Stimulated activated naive CD8-positive, alpha-beta T cell treated with anti-CD3 and anti-CD28 coated beads, Interleukin-15, amount 100 ng/mL, for 72 hours (primary cell): ENCODE data around the gene CUX1.
A peak's percentile ranks its signal among the peaks of the same experiment; 100 is the strongest.
"Not testable (repeated sequence)": the region's sequence is repeated elsewhere in the genome, so short reads cannot be mapped to it uniquely, and the experiment has no call there.

ENCODE experiments used
- ATAC-seq: fragments of 150-1000 bp; cut with Tn5 transposase; 2 replicates; pipeline ENCODE4 v1.10.0; 2021; ENCODE audit warnings: mild to moderate bottlenecking, moderate library complexity
- DNase-seq, 2 donors: peaks; one replicate each; pipeline ENCODE4 v3.0.0; 2021 to 2022
- H3K27ac Mint-ChIP-seq, 2 donors: one replicate each; pipeline ENCODE4 v1.8.0; 2022; ENCODE audit warnings: mild to moderate bottlenecking in 2 of 2, mixed read lengths in 2 of 2, moderate library complexity in 2 of 2
- H3K27me3 Mint-ChIP-seq: one replicate; pipeline ENCODE4 v1.8.0; 2022; ENCODE audit warnings: mixed read lengths
- H3K4me1 Mint-ChIP-seq: one replicate; pipeline ENCODE4 v1.8.0; 2022; ENCODE audit warnings: mild to moderate bottlenecking, mixed read lengths
- H3K4me3 Mint-ChIP-seq, 2 donors: one replicate each; pipeline ENCODE4 v1.8.0; 2022; ENCODE audit warnings: mild to moderate bottlenecking in 2 of 2, mixed read lengths in 2 of 2, moderate library complexity in 1 of 2
- H3K9me3 Mint-ChIP-seq, 2 donors: one replicate each; pipeline ENCODE4 v1.8.0; 2022; ENCODE audit warnings: mixed read lengths in 2 of 2

The CUX1 gene

DNA sequence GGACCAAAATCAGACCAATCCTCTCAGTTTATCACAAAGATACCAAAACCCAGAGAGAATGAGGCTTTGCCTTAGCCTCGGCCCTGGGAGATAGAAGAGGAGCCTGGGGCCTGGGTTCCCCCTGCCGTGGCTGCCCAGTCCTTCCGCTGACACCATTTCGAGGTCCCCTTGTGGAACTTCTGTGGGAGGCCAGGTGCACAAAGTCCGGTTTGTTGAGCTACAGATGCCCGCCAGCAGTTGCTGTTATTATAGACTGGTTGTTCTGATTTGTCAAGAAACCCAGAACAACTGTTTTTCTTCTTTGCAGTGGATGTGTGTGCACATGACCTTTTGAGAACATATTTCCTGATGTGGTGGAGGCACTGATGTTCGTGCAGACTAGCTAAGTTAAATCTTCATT is 47.6 kb downstream of the CUX1 start:
- Mint-ChIP-seq H3K27me3 (no peaks in the 10 kb centered on the region), H3K27ac (no peak overlapping the region), H3K4me1 (peaks cover 39% of the 10 kb centered on the region), H3K9me3 (no peaks in the 10 kb centered on the region), H3K4me3 (no peak overlapping the region)
- DNase-seq: no peak
- ATAC-seq: no peak

DNA sequence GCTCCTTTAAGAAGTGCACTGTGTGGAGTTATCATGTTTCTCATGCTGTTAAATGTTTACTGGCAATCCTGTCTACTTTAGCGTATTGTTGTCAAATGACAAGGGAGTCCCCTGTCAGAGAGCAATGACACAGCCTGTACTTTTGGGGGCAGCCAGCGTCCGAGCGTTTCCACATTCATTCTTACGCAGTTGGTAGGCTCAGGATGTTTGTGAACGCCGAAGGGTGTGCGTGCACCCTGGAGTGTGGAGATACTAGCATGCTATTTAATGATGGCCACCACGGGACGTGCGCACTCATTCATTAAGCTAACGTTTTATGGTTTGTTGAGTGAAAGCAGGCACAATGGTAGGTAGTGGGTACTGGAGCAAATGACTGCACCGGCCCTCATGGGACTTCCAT is 48.0 kb downstream of the CUX1 start:
- H3K4me1 Mint-ChIP-seq: peaks cover 43% of the 10 kb centered on the region
- DNase-seq (no peak), ATAC-seq (no peak)
- no peak overlapping the region for H3K27ac Mint-ChIP-seq
- no peaks in the 10 kb centered on the region for H3K9me3 Mint-ChIP-seq
- H3K27me3 Mint-ChIP-seq: no peaks in the 10 kb centered on the region
- H3K4me3 Mint-ChIP-seq: no peak overlapping the region

DNA sequence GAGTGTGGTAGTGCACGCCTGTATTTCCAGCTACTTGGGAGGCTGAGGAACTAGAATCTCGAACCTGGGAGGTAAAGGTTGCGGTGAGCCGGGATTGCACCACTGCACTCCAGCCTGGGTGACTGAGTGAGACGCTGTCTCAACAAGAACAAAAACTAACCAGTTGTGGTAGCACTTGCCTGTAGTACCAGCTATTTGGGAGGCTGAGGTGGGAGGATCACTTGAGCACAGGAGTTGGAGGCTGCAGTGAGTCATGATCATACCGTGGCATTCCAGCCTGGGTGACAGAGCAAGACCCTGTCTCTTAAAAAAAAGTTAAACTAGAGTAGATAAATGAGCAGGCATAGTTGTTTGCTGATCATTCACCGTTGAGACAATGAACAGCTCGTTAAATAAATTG is 48.9 kb downstream of the CUX1 start:
- peaks cover 48% of the 10 kb centered on the region for H3K4me1 Mint-ChIP-seq
- no peak for ATAC-seq

DNA sequence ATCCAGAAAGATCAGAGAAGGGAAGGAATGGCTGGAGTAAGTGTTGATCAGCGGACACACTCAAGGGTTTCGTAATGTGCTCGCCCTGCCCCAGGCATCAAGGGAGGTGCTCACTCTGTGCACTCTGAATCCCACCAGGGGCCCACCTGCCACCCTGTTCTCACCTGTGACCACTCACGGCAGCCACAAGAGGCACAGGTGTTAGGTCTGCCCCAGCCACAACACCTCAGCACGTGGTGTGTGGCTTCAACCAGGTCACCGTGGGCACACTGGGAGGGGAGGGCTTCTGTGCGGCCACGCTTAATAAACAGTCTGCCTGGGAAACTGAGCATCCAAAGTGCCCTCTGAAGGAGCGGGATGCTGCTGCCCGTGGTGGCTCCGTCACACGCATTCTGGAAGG is 49.8 kb downstream of the CUX1 start:
- ATAC-seq: no peak
- no peaks in the 10 kb centered on the region for H3K27me3 Mint-ChIP-seq
- no peak overlapping the region for H3K27ac Mint-ChIP-seq
- no peak overlapping the region for H3K4me3 Mint-ChIP-seq
- no peaks in the 10 kb centered on the region for H3K9me3 Mint-ChIP-seq
- DNase-seq: no peak
- peaks cover 48% of the 10 kb centered on the region for H3K4me1 Mint-ChIP-seq

More for the DNA sequence above, 48.9 kb downstream of the CUX1 start:
- no peaks in the 10 kb centered on the region for H3K27me3 Mint-ChIP-seq
- H3K9me3 Mint-ChIP-seq: no peaks in the 10 kb centered on the region
- no peak overlapping the region for H3K4me3 Mint-ChIP-seq
- no peak overlapping the region for H3K27ac Mint-ChIP-seq
- no peak for DNase-seq

DNA sequence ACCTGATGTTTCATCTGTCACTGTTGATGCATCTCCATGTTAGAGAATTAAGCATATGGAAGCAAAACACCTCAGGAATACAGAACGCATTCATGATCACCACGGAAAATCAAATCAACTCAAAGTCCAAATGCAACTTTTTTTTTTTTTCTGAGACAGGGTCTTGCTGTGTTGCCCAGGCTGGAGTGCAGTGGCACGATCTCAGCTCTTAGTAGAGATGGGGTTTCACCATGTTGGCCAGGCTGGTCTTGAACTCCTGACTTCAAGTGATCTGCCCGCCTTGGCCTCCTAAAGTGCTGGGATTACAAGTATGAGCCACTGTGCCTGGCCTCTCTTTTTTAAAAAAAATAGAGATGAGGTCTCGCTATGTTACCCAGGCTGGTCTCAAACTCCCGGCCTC is 50.3 kb downstream of the CUX1 start:
- not testable (repeated sequence) for ATAC-seq

DNA sequence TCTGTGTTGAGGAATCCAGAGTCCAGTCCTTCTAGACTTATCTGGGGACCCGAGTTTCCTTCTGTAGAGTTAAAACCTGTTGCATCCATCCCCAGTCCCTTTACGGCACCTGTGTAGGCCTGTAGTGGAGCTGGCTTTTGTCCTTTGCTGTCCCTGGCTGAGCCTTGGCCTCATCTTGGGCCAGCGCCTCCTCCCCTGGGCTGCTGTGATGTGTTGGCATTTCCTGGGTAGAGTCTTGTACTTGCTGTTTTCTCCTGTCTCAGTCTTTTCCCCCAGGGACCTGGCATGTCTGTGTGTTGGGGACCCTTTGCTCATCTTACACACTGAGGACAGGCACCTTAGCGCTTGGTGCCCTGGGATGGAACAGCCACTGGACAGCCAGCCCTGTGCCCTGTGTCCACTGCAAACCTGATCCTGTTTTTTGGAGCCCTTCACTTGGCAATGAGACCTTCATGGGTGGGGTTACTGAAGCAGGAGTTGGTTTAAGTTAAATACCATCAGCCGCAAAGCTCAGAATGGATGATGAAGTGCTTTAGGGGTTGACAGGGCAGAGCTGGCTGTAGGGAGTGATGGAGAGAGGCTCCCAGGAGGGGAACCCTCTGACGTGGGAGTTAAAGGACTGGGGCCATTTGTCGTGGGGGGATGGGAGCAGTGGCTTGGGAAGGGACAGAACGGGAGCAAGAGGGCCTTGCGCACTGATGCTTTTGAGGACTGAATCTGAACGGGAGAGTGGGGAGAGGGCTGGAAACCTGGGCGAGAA is 50.9 kb downstream of the CUX1 start:
- ATAC-seq (no peak), DNase-seq (no peak)
- Mint-ChIP-seq H3K27ac (no peak overlapping the region), H3K9me3 (no peaks in the 10 kb centered on the region), H3K4me3 (no peak overlapping the region), H3K27me3 (no peaks in the 10 kb centered on the region), H3K4me1 (peaks cover 48% of the 10 kb centered on the region)

More for the DNA sequence above, 50.3 kb downstream of the CUX1 start:
- not testable (repeated sequence) for H3K4me3 Mint-ChIP-seq, H3K27me3 Mint-ChIP-seq, DNase-seq, H3K27ac Mint-ChIP-seq, H3K9me3 Mint-ChIP-seq
- peaks cover 48% of the 10 kb centered on the region for H3K4me1 Mint-ChIP-seq

DNA sequence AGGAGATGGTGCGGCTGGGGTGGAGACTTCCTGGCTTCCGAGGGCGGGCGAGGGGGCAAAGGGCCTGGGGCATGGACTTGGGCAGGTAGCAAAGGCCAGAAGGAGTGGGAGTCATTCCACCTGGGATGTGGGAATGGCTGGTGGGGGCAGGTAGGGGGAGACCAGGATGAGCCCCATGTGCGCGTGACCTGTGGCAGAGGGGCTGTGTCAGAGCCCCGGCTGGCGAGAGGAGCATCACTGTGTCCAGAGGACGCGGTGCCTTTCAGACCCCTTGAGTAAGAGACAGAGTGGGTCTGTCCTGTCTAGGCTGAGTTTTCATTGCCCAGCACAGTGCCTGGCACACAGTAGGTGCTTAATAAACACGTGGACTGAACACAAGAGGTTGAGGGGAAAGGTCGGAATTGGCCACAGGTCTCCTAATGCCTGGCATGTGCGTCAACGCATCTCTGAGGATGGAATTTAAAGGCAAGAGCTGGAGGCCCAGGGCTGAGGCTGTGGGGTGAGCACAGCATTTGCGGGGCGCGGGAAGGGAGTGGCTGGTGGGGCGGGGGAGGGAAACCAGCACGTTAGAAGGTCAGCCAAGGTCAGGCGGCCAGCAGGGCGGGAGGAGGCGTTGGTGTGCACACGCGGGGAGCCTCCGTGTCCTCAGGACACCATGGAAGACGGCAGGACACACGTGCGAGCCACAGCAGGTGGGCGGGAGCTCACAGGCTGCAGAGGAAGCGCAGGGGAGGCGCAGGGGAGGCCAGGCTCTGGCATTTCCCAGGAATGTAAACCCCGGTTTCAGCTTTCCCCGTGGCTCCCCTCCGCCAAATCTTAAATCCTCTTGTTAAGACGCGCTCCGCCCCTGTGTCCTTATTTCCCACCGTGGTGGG is 51.8 kb downstream of the CUX1 start:
- ATAC-seq: no peak
- DNase-seq: no peak
- Mint-ChIP-seq H3K27ac (no peak overlapping the region), H3K4me1 (peaks cover 48% of the 10 kb centered on the region), H3K27me3 (no peaks in the 10 kb centered on the region), H3K4me3 (no peak overlapping the region), H3K9me3 (no peaks in the 10 kb centered on the region)

DNA sequence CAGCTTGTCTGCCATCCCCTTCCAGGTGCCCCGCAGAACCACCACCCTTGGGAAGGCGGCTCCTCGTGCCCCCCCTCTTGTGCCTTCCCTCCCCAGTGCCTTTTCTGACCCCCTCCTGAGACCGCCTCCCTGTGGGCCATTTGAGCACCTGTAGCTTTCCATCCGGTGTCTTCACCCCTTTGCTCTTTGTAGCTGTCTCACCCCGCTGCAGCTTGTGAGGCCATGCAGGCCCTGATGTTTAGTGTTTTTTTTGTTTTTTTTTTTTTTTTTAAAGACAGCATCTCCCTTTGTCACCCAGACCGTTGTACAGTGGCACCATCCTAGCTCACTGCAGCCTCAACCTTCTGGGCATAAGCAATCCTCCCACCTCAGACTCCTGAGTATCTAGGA is 52.5 kb downstream of the CUX1 start:
- H3K27ac Mint-ChIP-seq: peak overlapping the region; percentile 14 to 71
- H3K27me3 Mint-ChIP-seq: no peaks in the 10 kb centered on the region
- DNase-seq (no peak), ATAC-seq (no peak)
- peaks cover 48% of the 10 kb centered on the region for H3K4me1 Mint-ChIP-seq
- H3K9me3 Mint-ChIP-seq: no peaks in the 10 kb centered on the region
- no peak overlapping the region for H3K4me3 Mint-ChIP-seq

DNA sequence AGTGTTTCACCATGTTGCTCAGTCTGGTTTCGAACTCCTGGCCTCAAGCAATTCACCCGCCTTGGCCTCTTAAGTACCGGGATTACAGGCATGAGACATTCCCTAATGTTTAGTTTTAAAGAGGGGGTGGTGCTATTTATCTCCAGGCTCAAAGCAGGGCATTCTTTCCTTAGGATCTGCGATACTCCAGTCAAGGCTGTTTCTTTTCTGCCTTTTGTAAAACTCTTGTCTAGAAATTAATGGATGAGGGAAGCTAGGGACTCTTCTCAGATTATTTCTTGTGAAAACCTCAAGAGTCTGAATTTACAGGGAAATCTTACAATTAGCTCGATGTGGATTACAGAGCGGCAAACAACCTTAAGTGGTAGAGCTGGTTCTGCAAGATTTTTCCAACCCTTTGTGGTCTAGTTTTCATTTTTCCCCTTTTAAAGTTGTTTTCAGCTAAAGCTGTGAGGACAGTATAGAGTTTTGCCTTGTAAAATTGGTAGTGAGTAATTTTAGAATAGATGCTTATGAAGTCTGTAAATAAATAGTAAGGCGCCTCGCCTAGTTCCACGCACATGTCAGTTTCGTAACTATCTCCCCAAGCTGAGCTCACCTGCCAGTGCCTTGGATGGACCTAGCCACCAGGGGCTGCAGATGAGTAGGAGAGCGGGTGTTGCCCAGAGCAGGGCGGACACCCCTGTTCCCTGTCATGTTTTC is 53.1 kb downstream of the CUX1 start:
- Mint-ChIP-seq H3K4me3 (no peak overlapping the region), H3K27ac (peak overlapping the region in 1 of 2 donors; percentile 14)
- ATAC-seq: no peak

DNA sequence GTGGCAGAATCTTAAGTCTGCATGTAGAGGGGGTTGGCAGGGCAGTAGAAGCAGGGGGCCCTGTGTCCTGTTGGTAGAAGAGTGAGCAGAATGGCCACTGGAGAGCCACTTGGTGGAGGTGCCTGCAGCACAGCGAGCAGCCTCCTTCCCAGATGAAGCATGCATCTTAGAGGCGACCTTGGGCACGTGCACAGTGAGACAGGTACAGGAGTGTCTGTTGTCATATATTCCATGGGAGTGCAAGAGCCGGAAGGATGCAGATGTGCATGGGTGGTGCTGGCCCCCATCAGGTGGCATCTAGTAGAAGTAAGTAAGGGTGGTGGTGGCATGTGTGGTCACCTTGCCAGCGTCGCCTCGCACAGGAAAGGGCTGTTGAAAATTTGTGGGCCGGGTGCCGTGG is 53.9 kb downstream of the CUX1 start:
- no peaks in the 10 kb centered on the region for H3K27me3 Mint-ChIP-seq

More for the DNA sequence above, 53.1 kb downstream of the CUX1 start:
- no peak for DNase-seq
- no peaks in the 10 kb centered on the region for H3K27me3 Mint-ChIP-seq
- H3K4me1 Mint-ChIP-seq: peaks cover 43% of the 10 kb centered on the region
- no peaks in the 10 kb centered on the region for H3K9me3 Mint-ChIP-seq

DNA sequence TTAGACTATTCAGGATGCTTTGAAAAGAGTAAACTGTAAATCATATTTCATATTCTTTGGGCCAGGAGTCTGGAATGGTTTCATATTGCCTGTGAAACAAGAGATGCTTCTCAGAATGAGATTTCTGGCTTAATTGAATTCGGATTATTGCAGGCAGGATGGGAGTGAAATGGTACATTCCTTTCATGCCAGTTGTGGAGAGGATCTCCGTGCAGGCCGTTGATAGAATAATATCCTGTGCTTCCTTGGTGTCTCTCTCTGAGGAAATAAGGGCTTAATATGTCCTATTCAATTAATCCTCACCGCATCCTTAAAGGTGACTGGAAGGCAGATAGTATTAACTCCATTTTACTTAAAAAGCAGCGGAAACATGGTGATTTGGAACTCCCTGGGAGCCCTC is 56.6 kb downstream of the CUX1 start:
- H3K27ac Mint-ChIP-seq: no peak overlapping the region

More for the DNA sequence above, 53.9 kb downstream of the CUX1 start:
- H3K9me3 Mint-ChIP-seq: no peaks in the 10 kb centered on the region
- no peak overlapping the region for H3K27ac Mint-ChIP-seq
- DNase-seq: no peak
- H3K4me3 Mint-ChIP-seq: no peak overlapping the region
- H3K4me1 Mint-ChIP-seq: peaks cover 38% of the 10 kb centered on the region
- ATAC-seq: no peak

DNA sequence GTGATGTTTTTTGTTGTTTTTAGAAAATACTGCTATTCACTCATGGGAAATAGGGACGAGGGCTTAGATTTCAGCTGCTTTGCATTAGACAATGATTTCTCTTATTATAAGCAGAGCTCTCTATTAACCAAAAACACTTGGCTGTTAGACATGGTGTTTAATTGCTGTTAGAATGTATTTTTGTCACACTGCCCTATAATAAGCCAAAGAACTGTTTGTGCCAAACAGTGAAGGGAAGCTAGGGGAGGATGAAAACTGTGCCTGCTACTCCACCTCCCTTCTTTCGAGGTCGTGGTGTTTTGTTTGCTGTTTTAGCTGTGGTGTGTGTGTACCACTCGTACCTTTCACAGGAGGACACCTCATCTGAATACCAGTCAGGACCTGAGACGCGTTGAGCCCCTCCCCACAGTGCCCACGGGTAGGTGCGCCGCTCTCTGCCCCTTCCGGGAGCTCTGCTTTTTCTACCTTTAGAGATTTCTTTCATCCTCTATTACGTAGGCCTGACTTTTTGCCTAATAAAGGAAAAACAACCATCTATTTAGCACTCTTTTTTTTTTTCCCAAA is 57.9 kb downstream of the CUX1 start:
- no peak for DNase-seq
- Mint-ChIP-seq H3K4me1 (peaks cover 27% of the 10 kb centered on the region), H3K27ac (no peak overlapping the region), H3K4me3 (no peak overlapping the region), H3K9me3 (no peaks in the 10 kb centered on the region), H3K27me3 (no peaks in the 10 kb centered on the region)
- no peak for ATAC-seq

More for the DNA sequence above, 56.6 kb downstream of the CUX1 start:
- Mint-ChIP-seq H3K4me1 (peaks cover 27% of the 10 kb centered on the region), H3K4me3 (no peak overlapping the region), H3K27me3 (no peaks in the 10 kb centered on the region), H3K9me3 (no peaks in the 10 kb centered on the region)
- ATAC-seq: no peak
- DNase-seq: no peak

DNA sequence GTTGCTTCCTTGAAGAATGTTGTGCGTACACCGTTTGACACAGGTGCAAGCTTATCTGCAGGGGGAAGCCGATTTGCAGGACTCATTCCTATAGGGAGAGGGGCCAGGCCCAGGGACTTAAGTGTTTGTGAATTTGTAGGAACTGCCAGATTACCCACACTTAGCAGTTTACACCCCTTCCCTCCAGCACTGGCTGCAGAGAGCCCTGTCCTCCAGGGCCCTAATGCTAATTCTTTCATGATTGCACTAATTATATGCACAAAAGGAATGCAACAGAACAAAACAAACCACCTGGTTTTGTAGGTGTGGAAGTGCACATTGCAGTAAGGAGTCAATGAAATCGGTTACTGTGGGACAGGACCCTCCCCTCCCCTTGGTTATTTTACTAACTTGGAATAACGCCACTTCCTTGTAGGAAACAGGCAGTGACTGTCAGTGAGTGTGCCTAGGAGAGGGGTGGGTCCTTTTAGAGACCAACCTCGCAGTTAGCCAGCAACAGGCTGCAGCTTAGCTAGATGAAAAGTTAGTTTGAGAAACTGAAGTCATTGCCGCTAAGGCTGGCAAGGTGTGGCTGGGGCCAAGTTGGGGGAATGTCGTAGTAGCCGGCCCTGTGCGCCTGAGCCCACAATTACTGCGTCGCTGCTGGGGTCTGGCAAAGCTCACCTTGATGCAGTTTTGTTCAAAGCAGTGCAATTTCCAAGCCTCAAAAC is 60.6 kb downstream of the CUX1 start:
- Mint-ChIP-seq H3K27ac (no peak overlapping the region), H3K4me3 (no peak overlapping the region), H3K27me3 (no peaks in the 10 kb centered on the region), H3K4me1 (peaks cover 36% of the 10 kb centered on the region), H3K9me3 (no peaks in the 10 kb centered on the region)
- DNase-seq (no peak), ATAC-seq (no peak)

DNA sequence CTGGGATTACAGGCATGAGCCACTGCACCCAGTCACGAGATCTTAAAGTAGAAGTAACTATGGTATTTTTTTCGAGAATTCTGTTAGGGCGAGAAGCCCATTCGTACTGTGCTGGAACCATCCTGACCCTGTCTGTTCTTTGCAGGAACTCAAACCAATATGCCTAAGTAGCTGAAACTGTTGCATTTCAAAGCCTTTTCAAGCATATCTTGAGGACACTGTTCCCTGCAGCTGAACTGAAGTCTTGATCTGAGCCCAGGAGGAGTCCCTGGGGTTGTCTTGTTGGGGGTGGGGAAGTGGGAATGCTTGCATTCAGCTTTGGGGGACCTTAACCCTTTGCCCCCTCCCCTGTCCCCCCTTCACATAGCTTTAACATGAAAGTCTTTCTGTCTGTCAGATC is 61.5 kb downstream of the CUX1 start:
- Mint-ChIP-seq H3K27me3 (no peaks in the 10 kb centered on the region), H3K27ac (no peak overlapping the region), H3K4me3 (no peak overlapping the region), H3K9me3 (no peaks in the 10 kb centered on the region), H3K4me1 (peaks cover 37% of the 10 kb centered on the region)
- DNase-seq (no peak), ATAC-seq (no peak)

DNA sequence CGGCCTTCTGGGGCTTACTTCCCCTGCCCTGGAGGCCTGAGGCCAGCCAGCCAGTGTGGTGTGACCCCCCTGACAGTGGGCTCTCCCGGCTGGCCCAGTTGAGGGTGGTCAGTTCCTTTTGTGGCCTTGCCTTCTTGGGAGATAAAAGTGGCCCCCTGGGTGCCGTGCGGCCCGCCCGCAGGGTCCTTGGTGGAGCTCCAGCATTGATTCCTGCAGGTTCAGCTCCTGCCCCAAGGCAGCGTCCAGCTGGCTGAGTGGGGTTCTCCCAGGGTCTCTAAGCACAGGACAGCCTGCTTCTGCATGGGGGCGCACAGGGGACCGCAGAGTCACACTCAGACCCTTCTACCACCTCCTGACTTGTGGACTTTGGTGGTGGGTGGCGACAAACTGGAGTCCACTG is 62.1 kb downstream of the CUX1 start:
- H3K9me3 Mint-ChIP-seq: no peaks in the 10 kb centered on the region
- H3K4me3 Mint-ChIP-seq: no peak overlapping the region
- no peaks in the 10 kb centered on the region for H3K27me3 Mint-ChIP-seq
- DNase-seq (no peak), ATAC-seq (no peak)
- H3K27ac Mint-ChIP-seq: no peak overlapping the region
- peaks cover 44% of the 10 kb centered on the region for H3K4me1 Mint-ChIP-seq
